Astrocyte (in vitro differentiated cells and primary cell): ENCODE measurements around the gene KCNAB1. TPM values are rescaled to one million over a fixed set of nuclear protein-coding genes. Genes with fewer than 3 reads are reported as not detected.

Source experiments
- DNase-seq: peaks from one replicate; pipeline ENCODE4 v3.0.0-alpha.2; 2010; ENCODE audit warnings: low read depth
- FAIRE-seq: peaks from 2 replicates; lab custom pipeline; 2011; peaks lifted over from hg19 to GRCh38; lab: Jason Lieb, UNC
- H2AFZ ChIP-seq: 2 replicates; pipeline ENCODE4 v1.6.0; 2012; ENCODE audit warnings: low read depth, low read length, inconsistent platforms
- H3K27ac ChIP-seq: 2 replicates; pipeline ENCODE4 v1.5.1; 2011; ENCODE audit warnings: low read depth, low read length, inconsistent platforms
- H3K27me3 ChIP-seq: 2 replicates; pipeline ENCODE4 v1.6.0; 2011; ENCODE audit warnings: low read length, inconsistent platforms; ENCODE audit not compliant: insufficient read depth
- H3K36me3 ChIP-seq: 2 replicates; pipeline ENCODE4 v1.5.1; 2011; ENCODE audit warnings: low read length, inconsistent platforms; ENCODE audit not compliant: insufficient read depth
- H3K4me1 ChIP-seq: 2 replicates; pipeline ENCODE4 v1.5.1; 2011; ENCODE audit warnings: low read length, inconsistent platforms; ENCODE audit not compliant: insufficient read depth
- H3K4me2 ChIP-seq: 2 replicates; pipeline ENCODE4 v1.6.0; 2012; ENCODE audit warnings: low read length, inconsistent platforms
- H3K4me3 ChIP-seq: 2 replicates; pipeline ENCODE4 v1.5.1; 2011; ENCODE audit warnings: low read depth, mild to moderate bottlenecking, low read length, inconsistent platforms; ENCODE audit not compliant: insufficient read depth
- H3K79me2 ChIP-seq: 2 replicates; pipeline ENCODE4 v1.6.0; 2012; ENCODE audit warnings: mild to moderate bottlenecking, low read length, inconsistent platforms; ENCODE audit not compliant: insufficient read depth
- H3K9ac ChIP-seq: 2 replicates; pipeline ENCODE4 v1.6.0; 2012; ENCODE audit warnings: mild to moderate bottlenecking, low read length, inconsistent platforms
- H3K9me3 ChIP-seq: 2 replicates; pipeline ENCODE4 v1.5.1; 2012; ENCODE audit warnings: low read depth, mild to moderate bottlenecking, low read length, inconsistent platforms; ENCODE audit not compliant: insufficient read depth
- H4K20me1 ChIP-seq: 2 replicates; pipeline ENCODE4 v1.6.0; 2012; ENCODE audit warnings: low read length, inconsistent platforms; ENCODE audit not compliant: insufficient read depth
- H3K27ac Mint-ChIP-seq: one replicate; pipeline ENCODE4 v1.8.0; 2021; ENCODE audit warnings: mild to moderate bottlenecking, mixed read lengths; ENCODE audit not compliant: unreplicated experiment
- H3K27me3 Mint-ChIP-seq: one replicate; pipeline ENCODE4 v1.8.0; 2021; ENCODE audit warnings: low read depth, mixed read lengths; ENCODE audit not compliant: unreplicated experiment
- H3K36me3 Mint-ChIP-seq: one replicate; pipeline ENCODE4 v1.8.0; 2021; ENCODE audit warnings: low read depth, mixed read lengths; ENCODE audit not compliant: unreplicated experiment
- H3K4me1 Mint-ChIP-seq: one replicate; pipeline ENCODE4 v1.8.0; 2021; ENCODE audit warnings: low read depth, mixed read lengths; ENCODE audit not compliant: unreplicated experiment
- H3K4me3 Mint-ChIP-seq: one replicate; pipeline ENCODE4 v1.8.0; 2021; ENCODE audit warnings: mild to moderate bottlenecking, moderate library complexity, mixed read lengths; ENCODE audit not compliant: unreplicated experiment
- H3K9me3 Mint-ChIP-seq: one replicate; pipeline ENCODE4 v1.8.0; 2021; ENCODE audit warnings: mild to moderate bottlenecking, mixed read lengths; ENCODE audit not compliant: unreplicated experiment
- EZH2 ChIP-seq: IDR thresholded peaks from 2 replicates; pipeline ENCODE4 v1.6.1; 2012; ENCODE audit warnings: mild to moderate bottlenecking, low read length, inconsistent platforms; ENCODE audit not compliant: insufficient read depth
- total RNA-seq: library from RNA; stranded (reverse); gene quantifications from 2 replicates; pipeline ENCODE4 v1.2.1, GENCODE V29; 2021
- TF ChIP-seq, protein P1 (sequence below): IDR thresholded peaks from 2 replicates; pipeline ENCODE4 v1.5.1; 2011; ENCODE audit warnings: low read depth, mild to moderate bottlenecking, inconsistent platforms, low read length, moderate library complexity; ENCODE audit not compliant: insufficient read depth

The KCNAB1 gene
- total RNA-seq, 1 donor from 2014 or later, result 0.30 TPM

DNA sequence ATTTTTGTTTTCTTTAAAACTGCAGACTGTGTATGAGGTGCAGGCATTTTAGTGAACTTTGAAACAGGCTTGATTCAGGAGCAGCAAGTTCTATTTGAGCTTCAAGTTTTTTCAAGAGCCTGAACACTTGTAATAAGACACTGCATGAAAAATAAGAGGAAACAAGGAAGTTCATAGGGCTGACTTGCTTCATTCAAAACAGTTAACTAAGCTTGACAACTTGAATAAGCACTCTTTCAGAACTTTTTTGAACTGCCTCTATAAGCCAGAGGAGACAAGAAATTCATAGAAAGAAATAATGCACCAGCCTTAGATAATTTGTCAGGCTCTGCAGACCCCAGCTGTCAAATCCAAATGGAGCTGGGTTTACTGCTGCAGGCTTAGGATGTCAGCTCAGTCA is 304.4 kb downstream of the KCNAB1 start:
- Histone ChIP-seq H3K4me1 (no peaks in the 10 kb centered on the region), H3K79me2 (no peaks in the 10 kb centered on the region), H3K36me3 (no peaks in the 10 kb centered on the region), H3K27ac (no peak overlapping the region), H4K20me1 (no peaks in the 10 kb centered on the region), H2AFZ (no peak overlapping the region), H3K4me2 (no peak overlapping the region), H3K9ac (no peak overlapping the region), H3K9me3 (no peaks in the 10 kb centered on the region), H3K4me3 (no peak overlapping the region), H3K27me3 (no peaks in the 10 kb centered on the region)
- Mint-ChIP-seq H3K36me3 (no peaks in the 10 kb centered on the region), H3K4me3 (no peak overlapping the region), H3K9me3 (no peaks in the 10 kb centered on the region), H3K4me1 (no peaks in the 10 kb centered on the region), H3K27me3 (peaks cover 9% of the 10 kb centered on the region), H3K27ac (no peak overlapping the region)
- DNase-seq (no peak), FAIRE-seq (no peak)
- no peak for TF ChIP-seq EZH2
- TF ChIP-seq, protein P1, sequence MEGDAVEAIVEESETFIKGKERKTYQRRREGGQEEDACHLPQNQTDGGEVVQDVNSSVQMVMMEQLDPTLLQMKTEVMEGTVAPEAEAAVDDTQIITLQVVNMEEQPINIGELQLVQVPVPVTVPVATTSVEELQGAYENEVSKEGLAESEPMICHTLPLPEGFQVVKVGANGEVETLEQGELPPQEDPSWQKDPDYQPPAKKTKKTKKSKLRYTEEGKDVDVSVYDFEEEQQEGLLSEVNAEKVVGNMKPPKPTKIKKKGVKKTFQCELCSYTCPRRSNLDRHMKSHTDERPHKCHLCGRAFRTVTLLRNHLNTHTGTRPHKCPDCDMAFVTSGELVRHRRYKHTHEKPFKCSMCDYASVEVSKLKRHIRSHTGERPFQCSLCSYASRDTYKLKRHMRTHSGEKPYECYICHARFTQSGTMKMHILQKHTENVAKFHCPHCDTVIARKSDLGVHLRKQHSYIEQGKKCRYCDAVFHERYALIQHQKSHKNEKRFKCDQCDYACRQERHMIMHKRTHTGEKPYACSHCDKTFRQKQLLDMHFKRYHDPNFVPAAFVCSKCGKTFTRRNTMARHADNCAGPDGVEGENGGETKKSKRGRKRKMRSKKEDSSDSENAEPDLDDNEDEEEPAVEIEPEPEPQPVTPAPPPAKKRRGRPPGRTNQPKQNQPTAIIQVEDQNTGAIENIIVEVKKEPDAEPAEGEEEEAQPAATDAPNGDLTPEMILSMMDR, result no peak

DNA sequence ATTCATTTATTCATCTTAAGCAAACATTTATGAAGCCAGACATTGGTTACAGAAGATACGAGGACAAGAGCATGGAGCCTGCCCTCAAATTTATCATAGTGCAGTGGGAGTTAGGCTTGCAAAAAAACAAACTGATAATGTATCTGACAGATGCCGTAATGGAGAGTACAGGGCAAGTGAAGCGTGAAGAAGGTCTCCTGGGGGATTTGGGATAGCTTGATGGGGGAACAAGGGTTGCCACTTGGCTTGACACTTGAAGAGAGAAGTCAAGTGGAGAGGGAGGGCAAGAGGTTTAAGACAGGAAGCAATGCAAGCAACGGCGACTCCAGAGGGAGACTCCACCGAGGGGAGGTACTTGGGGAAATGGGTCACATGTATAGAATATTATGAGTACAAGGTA is 305.3 kb downstream of the KCNAB1 start:
- H3K9me3 Mint-ChIP-seq, result no peaks in the 10 kb centered on the region
- no peaks in the 10 kb centered on the region for H3K4me1 ChIP-seq
- no peak overlapping the region for H2AFZ ChIP-seq
- no peaks in the 10 kb centered on the region for H3K79me2 ChIP-seq
- H3K27ac Mint-ChIP-seq, result no peak overlapping the region
- H3K4me3 Mint-ChIP-seq, result no peak overlapping the region
- peaks cover 9% of the 10 kb centered on the region for H3K27me3 Mint-ChIP-seq
- no peak for TF ChIP-seq EZH2
- DNase-seq, result no peak
- no peak overlapping the region for H3K9ac ChIP-seq
- no peak overlapping the region for H3K27ac ChIP-seq
- H4K20me1 ChIP-seq, result no peaks in the 10 kb centered on the region
- no peak for FAIRE-seq
- no peaks in the 10 kb centered on the region for H3K36me3 Mint-ChIP-seq
- no peak overlapping the region for H3K4me2 ChIP-seq
- no peak overlapping the region for H3K4me3 ChIP-seq
- no peaks in the 10 kb centered on the region for H3K4me1 Mint-ChIP-seq
- no peaks in the 10 kb centered on the region for H3K36me3 ChIP-seq
- no peaks in the 10 kb centered on the region for H3K9me3 ChIP-seq
- no peaks in the 10 kb centered on the region for H3K27me3 ChIP-seq

DNA sequence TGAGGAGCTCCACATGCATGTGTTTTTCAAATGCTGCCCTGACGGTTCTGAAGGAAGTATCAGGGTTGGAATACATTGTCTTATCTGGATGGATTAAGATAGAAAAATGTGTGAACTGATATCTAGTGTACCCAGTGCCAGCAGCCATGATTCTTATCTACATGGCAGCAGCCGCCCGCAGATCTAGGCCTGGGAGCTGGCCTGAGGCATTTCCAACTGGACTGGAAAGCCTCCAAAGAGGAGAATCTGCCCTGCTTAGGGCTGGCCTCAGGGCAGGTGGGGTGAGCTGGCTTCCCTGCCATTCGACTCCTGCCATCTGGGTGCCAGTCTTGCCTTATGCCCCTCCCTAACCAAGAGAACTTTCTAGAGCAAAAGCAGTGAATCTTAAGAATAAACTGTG is 308.7 kb downstream of the KCNAB1 start:
- no peaks in the 10 kb centered on the region for H3K36me3 ChIP-seq
- H3K9ac ChIP-seq, result no peak overlapping the region
- no peaks in the 10 kb centered on the region for H3K4me1 ChIP-seq
- peaks cover 14% of the 10 kb centered on the region for H3K27me3 Mint-ChIP-seq
- H3K27ac Mint-ChIP-seq, result no peak overlapping the region
- no peaks in the 10 kb centered on the region for H3K9me3 Mint-ChIP-seq
- H3K27ac ChIP-seq, result no peak overlapping the region
- peaks cover 2% of the 10 kb centered on the region for H3K4me1 Mint-ChIP-seq
- H3K4me3 Mint-ChIP-seq, result no peak overlapping the region
- no peaks in the 10 kb centered on the region for H3K27me3 ChIP-seq
- FAIRE-seq, result no peak
- H3K4me3 ChIP-seq, result no peak overlapping the region
- no peaks in the 10 kb centered on the region for H3K36me3 Mint-ChIP-seq
- DNase-seq, result no peak
- H3K4me2 ChIP-seq, result no peak overlapping the region
- no peaks in the 10 kb centered on the region for H3K9me3 ChIP-seq
- no peaks in the 10 kb centered on the region for H3K79me2 ChIP-seq
- H4K20me1 ChIP-seq, result no peaks in the 10 kb centered on the region
- TF ChIP-seq, protein P1, result no peak
- no peak for TF ChIP-seq EZH2
- H2AFZ ChIP-seq, result no peak overlapping the region
